HFF-Myc (cell line): ENCODE results near the gene CIPC.

ENCODE experiments used
- DNase-seq: peaks from one replicate; pipeline ENCODE4 v3.0.0-alpha.2; 2011; ENCODE audit warnings: low read depth; ENCODE audit errors: extremely low read depth
- H3K4me3 ChIP-seq: replicated peaks from 2 replicates; pipeline ENCODE4 v1.5.1; 2011; ENCODE audit warnings: low read depth, mild to moderate bottlenecking, control low read depth, low read length
- TF ChIP-seq, protein P1 (sequence below): IDR thresholded peaks from 2 replicates; pipeline ENCODE4 v1.5.1; 2012; ENCODE audit warnings: mild to moderate bottlenecking, low read depth, low read length, control low read depth; ENCODE audit errors: missing control alignments

Gene CIPC

DNA sequence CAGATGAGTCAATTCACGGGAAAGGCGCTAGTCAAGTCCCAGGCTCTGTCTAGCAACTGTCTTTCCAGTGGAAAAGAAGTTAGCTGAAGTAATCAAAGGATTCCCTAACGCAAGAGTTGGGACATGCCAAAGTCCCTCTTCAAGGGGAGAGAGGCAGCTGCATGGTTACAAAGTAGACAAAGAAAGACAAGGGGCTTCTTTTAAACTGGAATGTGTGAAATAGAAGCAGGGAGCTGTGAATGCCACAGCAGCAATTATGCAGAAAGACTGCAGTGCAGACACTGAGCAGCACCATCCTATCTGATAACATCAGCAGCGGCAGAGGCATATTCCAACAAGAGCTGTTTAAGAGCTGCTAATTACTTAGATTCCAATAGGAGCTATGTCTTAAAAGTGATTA is 12.5 kb upstream of the CIPC start:
- DNase-seq, result no peak
- no peak overlapping the region for H3K4me3 ChIP-seq
- TF ChIP-seq, protein P1, sequence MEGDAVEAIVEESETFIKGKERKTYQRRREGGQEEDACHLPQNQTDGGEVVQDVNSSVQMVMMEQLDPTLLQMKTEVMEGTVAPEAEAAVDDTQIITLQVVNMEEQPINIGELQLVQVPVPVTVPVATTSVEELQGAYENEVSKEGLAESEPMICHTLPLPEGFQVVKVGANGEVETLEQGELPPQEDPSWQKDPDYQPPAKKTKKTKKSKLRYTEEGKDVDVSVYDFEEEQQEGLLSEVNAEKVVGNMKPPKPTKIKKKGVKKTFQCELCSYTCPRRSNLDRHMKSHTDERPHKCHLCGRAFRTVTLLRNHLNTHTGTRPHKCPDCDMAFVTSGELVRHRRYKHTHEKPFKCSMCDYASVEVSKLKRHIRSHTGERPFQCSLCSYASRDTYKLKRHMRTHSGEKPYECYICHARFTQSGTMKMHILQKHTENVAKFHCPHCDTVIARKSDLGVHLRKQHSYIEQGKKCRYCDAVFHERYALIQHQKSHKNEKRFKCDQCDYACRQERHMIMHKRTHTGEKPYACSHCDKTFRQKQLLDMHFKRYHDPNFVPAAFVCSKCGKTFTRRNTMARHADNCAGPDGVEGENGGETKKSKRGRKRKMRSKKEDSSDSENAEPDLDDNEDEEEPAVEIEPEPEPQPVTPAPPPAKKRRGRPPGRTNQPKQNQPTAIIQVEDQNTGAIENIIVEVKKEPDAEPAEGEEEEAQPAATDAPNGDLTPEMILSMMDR, result no peak

GRCh38 chr14:77086017-77086727 is 11.9 kb upstream of the CIPC start:
- H3K4me3 ChIP-seq, result no peak overlapping the region
- TF ChIP-seq, protein P1, result no peak
- DNase-seq, result no peak

- TF ChIP-seq, protein P1, result no peak
- DNase-seq, result no peak
- H3K4me3 ChIP-seq, result no peak overlapping the region
Measured at GRCh38 chr14:77086951-77087350, 11.1 kb upstream of the CIPC start.

- no peak for DNase-seq
- TF ChIP-seq, protein P1, result no peak
- no peak overlapping the region for H3K4me3 ChIP-seq
Measured at GRCh38 chr14:77087631-77088030, 10.4 kb upstream of the CIPC start.

GRCh38 chr14:77088219-77088618 is 9.8 kb upstream of the CIPC start:
- TF ChIP-seq, protein P1, result no peak
- no peak for DNase-seq
- H3K4me3 ChIP-seq, result no peak overlapping the region

DNA sequence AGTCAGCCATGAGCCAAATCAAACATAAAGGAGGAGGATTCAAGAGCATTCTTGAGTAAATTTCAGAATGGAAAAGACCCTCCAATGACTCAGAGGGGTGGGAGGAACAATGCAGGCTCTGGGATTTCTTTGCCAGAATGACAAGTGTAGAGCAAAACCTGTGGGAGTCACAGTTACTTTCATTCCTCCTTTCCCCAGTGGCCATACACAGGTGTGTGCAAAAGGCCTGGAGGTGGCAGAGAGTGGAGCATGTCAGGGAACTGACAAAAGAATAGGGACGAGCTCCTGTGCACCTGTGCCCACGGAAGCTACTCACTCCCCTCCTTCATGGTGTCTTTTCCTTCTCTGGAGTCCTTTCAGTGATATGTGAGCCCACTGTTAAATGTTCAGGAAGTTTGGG is 9.4 kb upstream of the CIPC start:
- TF ChIP-seq, protein P1, result no peak
- DNase-seq, result no peak
- no peak overlapping the region for H3K4me3 ChIP-seq

GRCh38 chr14:77091518-77091917 is 6.5 kb upstream of the CIPC start:
- DNase-seq, result no peak
- no peak overlapping the region for H3K4me3 ChIP-seq
- TF ChIP-seq, protein P1, result no peak
